ENCODE data around the gene SUCLG1.

DNA sequence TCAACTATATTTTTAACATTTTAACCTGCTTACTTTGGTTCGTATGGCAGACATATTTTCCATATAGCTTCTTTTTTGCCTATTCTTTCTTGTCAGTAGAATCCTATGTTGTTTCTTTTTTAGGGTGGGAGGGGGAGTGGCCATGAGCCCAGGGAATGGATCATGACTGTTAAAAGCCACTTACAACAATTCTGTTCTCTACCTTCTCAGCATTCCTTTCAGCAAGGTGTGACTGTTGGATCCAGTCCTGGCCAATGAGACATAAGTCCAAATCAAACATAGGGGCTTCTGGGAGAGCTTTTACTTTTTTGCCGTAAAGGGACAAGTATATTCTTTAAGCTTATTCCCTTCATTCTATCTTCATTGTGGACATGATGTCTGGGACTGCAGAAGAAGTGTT is 32.2 kb upstream of the SUCLG1 start:
- TF ChIP-seq ZNF830 (tag by site-specific recombination; IDR thresholded peaks at IDR 0.05; ENCODE audit: low read depth) = no peak
- no peak for TF ChIP-seq ZNF354C (tag by site-specific recombination; IDR thresholded peaks at IDR 0.05; ENCODE audit: borderline replicate concordance, low read depth)
- TF ChIP-seq, protein P1, sequence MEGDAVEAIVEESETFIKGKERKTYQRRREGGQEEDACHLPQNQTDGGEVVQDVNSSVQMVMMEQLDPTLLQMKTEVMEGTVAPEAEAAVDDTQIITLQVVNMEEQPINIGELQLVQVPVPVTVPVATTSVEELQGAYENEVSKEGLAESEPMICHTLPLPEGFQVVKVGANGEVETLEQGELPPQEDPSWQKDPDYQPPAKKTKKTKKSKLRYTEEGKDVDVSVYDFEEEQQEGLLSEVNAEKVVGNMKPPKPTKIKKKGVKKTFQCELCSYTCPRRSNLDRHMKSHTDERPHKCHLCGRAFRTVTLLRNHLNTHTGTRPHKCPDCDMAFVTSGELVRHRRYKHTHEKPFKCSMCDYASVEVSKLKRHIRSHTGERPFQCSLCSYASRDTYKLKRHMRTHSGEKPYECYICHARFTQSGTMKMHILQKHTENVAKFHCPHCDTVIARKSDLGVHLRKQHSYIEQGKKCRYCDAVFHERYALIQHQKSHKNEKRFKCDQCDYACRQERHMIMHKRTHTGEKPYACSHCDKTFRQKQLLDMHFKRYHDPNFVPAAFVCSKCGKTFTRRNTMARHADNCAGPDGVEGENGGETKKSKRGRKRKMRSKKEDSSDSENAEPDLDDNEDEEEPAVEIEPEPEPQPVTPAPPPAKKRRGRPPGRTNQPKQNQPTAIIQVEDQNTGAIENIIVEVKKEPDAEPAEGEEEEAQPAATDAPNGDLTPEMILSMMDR (tag by site-specific recombination; IDR thresholded peaks at IDR 0.05) = no peak

Data from HEK293 (cell line).